ENCODE results near the gene ATRNL1.
"Not testable (repeated sequence)": the region's sequence is repeated elsewhere in the genome, so short reads cannot be mapped to it uniquely, and the experiment has no call there.

Gene ATRNL1

DNA sequence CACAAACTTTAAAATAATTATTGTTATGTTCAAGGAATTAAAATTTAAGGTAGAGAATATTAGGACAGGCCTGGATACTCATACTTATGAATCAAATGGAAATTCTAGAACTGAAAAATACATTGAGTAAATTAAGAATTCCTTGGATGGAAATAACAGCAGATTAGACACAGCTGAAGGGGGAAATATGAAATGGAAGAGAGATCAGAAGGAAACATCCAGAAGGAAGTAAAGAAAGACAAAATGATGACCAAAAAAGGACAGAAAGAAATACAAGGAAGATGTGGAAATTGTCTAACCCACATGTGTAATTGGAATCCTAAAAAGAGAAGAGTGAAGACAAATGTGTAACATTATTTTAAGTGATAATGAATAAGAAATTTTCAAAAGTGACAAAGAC lies 128.9 kb downstream of the ATRNL1 start:
- DNase-seq (ENCODE audit: low read depth in 2 of 2): no peak

DNA sequence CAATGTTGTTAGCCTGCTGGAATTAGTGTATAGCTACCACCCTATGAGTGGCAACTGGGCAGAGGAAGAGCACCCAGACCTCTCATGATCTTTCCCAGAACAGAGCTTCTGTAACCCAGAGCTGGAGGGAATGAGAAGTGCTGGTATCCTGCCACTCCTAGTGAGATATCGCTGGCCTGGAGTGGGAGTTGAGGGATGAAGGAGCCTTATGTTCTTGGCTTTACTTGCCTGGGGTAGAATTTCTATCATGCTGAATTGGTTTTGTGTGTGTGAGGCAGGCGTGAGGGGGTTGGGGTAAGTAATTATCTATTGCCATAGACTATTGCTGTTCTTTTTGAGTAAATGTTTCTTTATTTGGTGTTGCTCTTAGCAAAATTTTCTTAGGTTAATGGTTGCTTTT lies 146.6 kb downstream of the ATRNL1 start:
- DNase-seq (ENCODE audit: low read depth in 2 of 2): no peak

DNA sequence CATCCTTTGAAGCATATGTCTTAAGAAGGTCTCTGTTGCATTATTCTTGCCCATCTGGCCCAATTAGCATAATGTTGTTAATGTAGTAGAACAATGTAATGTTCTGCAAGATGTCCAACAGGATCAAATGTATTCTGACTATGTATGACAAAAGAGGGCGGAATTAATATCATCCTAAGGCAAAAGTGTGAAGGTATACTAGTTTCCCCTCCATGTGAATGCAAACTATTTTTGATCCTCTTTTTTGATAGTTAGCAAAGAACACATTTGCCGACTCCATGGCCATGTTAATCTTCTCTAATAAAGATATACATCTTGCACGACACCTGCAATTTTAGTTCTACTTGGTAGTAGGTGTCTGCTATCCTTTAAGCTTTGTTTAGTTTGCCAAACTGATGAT lies 157.6 kb downstream of the ATRNL1 start:
- DNase-seq (ENCODE audit: low read depth in 2 of 2): no peak

DNA sequence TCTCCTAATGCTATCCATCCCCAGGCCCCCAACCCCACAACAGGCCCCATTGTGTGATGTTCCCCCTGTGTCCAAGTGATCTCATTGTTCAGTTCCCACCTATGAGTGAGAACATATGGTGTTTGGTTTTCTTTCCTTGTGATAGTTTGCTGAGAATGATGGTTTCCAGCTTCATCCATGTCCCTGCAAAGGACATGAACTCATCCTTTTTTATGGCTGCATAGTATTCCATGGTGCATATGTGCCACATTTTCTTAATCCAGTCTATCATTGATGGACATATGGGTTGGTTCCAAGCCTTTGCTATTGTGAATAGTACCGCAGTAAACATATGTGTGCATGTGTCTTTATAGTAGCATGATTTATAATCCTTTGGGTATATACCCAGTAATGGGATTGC lies 160.6 kb downstream of the ATRNL1 start:
- DNase-seq (ENCODE audit: low read depth in 2 of 2): not testable (repeated sequence)

DNA sequence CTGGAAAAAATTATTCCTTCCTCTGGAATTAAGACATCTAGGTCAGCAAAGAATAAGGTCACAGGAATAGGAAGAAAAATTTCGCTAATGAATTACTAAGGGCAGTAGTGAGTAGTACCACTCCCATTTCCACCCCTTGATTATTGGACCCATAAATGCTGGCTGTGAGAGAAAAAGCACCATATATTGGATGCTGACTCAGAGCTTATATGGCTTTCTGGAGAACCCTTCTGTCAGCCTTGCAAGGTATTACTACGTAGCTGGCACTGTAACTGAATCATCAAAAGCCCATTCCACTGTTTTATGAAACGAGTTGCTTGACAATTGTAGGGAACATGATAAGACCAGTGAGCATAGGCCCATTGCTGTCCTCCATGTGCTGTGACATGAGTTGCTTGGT lies 179.3 kb downstream of the ATRNL1 start:
- no peak for DNase-seq (ENCODE audit: low read depth in 2 of 2)

DNA sequence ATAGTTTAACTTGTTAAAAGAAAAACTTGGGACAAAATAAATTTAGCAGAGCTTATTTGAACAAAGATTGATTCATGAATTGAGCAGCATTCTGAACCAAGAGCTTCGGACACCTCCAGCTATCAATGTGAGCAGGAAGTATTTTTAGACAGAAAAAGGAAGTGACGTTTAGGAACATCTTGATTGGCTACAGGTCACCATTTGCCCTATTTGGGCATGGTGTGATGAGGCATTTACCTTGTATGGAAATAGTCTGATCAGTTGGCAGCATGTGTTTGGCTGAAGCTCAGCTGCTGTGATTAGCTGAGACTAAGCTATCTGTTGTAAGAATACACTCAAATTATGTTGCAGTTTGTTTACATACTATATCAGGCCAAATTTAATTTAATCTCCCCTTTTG lies 185.1 kb downstream of the ATRNL1 start:
- no peak for DNase-seq (ENCODE audit: low read depth in 2 of 2)

DNA sequence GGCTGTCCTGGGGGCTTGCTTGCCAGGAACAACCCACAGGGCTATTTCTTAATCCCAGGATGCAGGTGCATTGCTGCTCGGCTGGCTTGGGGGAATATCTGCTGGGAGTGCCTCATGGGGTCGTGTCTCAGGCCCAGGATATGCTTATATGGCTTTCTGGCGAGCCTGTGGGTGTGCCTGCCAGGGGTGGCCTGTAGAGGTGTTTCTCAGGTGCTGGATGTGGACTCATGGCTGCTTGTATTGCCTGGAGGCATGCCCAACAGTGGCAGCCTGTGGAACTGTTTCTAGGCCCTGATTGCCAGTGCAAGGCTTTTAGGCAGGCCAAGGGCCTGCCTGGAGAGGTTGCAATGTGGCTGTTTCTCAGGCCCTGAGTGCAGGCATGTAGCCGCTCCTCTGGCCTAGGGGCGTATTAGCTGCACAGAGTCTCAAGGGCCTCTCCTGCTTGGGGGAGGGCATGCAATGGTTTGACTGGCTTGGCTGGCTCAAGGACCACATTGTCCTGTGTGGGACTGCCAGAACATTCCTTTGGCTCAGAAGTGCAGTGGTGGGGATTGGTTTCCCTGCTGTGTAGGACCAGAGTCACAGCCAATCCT lies 202.1 kb downstream of the ATRNL1 start:
- DNase-seq (ENCODE audit: low read depth in 2 of 2): no peak

DNA sequence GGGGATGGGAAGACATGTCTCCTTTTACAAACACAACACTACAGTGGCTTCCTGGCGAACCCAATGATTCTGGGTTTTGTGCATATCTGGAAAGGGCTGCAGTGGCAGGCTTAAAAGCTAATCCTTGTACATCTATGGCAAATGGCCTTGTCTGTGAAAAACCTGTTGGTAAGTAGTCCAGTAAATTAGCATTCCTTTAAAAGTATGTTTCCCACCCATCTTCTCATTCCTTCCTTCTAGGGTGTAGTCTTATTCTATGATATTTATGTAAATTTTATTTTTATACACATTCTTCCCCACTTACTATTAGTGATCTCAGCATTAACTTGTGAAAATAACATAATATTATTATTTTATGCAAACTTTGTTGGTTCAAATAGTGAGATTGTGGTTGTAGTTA lies 206.9 kb downstream of the ATRNL1 start:
- DNase-seq (ENCODE audit: low read depth in 2 of 2): no peak

DNA sequence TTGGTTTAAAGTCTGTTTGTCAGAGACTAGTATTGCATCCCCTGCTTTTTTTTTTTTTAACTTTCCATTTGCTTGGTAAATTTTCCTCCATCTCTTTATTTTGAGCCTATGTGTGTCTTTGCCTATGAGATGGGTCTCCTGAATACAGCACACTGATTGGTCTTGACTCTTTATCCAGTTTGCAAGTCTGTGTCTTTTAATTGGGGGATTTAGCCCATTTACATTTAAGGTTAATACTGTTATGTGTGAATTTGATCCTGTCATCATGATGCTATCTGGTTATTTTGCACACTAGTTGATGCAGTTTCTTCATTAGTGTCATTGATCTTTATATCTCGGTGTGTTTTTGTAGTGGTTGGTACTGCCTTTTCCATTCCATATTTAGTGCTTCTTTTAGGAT lies 226.5 kb downstream of the ATRNL1 start:
- DNase-seq (ENCODE audit: low read depth in 2 of 2): not testable (repeated sequence)

DNA sequence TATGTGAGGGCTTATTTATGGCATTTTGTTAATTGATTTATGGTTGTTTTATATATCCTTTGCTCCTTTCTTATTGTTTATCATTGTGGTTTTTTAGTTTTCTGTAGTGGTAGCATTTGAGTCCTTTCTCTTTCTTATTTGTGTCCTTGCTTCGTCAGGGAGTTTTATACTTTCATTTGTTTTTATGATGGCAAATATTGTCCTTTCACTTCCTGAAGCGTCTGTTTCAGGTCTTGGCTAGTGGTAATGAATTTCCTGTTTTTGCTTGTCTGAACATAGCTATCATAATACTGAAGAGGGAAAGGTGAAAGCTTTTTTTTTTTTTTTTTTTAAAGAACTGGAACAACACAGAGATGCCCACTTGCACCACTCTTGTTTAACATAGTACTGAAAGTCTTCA lies 228.2 kb downstream of the ATRNL1 start:
- DNase-seq (ENCODE audit: low read depth in 2 of 2): no peak

DNA sequence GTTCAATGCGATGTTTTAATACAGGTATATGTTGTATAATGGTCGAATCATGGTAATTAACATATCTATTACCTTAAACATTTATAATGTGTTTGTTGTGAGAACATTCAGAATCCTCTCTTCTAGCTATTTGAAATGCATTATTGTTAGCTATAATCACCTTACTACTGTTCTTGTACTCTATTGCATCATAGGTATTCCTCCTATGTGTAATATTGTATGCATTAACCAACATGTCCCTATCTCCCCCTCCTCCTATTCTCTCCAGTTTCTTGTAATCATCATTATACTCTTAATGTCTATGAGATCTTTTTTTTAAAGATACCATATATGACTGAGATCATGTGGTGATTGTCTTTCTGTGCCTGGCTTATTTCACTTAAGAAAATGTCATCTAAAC lies 235.2 kb downstream of the ATRNL1 start:
- no peak for DNase-seq (ENCODE audit: low read depth in 2 of 2)

DNA sequence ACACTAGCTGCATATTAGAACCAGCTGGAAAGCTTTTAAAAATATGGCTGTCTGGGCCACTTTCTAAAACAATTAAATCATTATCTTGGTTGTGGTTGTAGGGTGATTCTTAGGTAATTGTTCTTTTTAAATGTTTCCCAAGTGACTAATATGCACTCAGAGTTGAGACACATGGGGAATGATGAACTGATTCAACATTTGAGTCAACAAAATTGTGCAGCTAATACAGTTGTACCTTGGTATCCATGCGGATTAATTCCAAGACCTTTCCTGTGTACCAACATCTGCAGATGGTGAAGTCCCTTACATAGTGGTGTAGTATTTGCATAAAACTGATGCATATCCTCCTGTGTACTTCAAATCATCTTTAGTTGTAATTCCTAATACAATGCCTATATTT lies 242.2 kb downstream of the ATRNL1 start:
- no peak for DNase-seq (ENCODE audit: low read depth in 2 of 2)

DNA sequence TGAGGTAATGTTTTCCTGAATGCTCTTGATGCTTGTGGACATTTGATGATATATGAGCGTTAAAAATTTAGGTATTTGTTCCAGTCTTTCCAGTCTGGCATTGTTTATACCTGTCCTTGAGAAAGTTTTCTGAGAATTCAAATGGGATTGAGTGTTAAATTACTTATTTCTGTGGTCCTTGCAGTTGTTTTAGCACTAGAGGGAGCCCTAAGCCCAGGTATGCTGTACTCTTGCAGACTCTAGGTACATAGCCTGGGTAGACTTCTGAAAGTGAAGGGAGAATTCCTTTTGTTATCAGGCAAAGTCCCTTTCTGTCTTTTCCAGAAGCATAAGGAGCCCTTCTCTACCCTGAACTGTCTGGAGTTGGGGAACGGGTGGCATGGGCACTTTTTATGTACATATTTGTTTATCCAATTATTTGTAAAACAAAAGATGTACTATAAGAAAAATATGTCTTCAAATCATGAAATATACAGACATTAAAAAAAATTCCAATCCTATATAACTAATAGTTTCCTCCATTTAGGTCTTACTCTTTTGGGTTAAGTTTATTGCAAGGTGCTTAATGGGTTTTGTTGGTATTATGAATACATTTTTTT lies 262.1 kb downstream of the ATRNL1 start:
- peak in 1 of 2 donors; percentile 2 for DNase-seq (ENCODE audit: low read depth in 2 of 2)

DNA sequence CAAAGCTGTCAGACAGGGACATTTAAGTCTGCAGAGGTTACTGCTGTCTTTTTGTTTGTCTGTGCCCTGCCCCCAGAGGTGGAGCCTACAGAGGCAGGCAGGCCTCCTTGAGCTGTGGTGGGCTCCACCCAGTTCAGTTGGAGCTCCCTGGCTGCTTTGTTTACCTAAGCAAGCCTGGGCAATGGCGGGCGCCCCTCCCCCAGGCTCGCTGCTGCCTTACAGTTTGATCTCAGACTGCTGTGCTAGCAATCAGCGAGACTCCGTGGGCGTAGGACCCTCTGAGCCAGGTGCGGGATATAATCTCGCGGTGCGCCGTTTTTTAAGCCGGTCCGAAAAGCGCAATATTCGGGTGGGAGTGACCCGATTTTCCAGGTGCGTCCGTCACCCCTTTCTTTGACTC lies 274.8 kb downstream of the ATRNL1 start:
- not testable (repeated sequence) for DNase-seq (ENCODE audit: low read depth in 2 of 2)

DNA sequence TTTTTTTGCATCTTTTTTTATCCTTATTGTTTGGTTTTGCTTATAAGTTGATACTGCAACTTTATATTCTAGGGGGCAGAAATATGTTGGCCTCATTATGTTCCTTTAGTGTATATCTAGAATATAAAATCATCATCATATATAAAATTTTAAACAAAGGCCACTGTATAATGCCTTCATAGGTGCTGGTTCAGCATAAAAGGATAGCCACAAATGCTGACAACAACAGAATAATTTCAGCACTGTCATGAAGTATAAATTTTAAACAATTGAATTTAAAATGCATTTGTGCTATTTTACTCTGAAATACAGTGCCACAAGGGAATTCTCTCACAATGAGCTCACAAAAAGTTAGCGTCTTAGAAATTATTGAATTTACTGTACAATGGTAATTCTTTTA lies 285.9 kb downstream of the ATRNL1 start:
- DNase-seq (ENCODE audit: low read depth in 2 of 2): no peak

DNA sequence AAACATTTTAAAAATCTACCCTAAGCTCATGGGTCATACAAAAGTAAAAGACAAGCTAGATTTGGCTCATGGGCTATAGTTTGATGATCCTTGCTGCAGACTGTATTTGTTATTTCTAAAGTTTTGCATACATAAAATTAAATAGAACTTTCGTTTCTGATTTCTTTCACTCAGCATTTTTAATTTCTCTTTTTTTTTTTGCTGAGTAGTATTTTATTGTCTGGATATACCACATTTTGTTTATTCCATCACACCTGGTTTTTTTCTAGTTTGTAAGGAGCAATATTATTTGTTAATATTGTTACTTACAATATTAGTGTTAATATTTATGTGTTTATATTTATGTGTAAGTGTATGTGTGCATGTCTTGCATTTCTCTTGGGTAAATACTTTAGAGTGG lies 291.5 kb downstream of the ATRNL1 start:
- no peak for DNase-seq (ENCODE audit: low read depth in 2 of 2)

DNA sequence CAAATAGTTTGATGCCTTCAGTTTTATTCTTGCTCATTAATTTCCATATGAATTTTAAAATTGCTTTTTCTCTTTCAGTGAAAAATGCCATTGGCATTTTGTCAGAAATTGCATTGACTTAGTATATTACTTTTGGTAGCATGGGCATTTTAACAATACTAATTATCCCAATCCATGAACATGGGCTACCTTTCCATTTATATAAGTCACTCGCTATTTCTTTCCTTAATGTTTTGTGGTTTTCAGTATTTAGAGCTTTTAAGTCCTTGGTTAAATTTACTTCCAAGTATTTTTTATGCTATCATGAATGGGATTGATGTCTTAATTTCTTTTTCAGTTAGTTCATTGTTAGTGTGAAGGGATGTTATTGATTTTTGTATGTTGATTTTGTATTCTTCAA lies 297.4 kb downstream of the ATRNL1 start:
- DNase-seq (ENCODE audit: low read depth in 2 of 2): no peak

DNA sequence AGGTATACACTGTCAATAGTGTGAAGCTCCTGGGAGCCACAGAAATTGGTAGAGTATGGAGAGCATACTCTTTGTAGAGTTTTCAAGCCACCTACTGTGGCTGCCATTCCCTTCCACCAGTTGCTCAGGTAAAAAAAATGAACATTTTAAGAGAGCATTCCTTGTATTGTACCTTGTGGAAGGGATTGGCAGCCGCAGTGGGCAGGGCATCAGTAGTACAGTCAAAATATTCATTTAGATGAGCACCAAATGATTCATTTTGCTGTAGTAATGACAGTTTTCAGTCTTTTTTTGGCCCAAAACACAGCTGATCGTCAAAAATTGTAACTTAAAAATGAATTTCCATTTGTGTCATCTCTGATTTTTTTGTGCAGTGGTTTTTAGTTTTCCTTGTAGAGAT lies 304.9 kb downstream of the ATRNL1 start:
- no peak for DNase-seq (ENCODE audit: low read depth in 2 of 2)

DNA sequence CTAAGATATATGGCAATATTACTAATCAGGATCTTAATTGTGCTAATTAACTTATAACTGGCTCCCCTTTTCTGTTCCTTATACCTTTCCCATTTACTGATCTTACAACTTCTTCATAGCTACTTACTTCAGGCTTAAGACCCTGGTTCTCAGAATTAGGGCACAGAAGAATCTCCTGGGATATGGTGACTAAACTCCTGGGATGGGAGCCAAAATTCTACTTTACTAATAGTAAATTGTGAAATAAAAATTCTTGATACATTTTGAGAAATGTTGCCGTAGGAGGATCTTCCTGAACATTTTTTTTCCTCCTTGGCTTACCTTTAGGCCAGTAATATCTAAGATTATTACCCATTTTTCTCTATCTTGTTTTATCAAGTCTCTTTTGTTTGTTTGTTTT lies 309.5 kb downstream of the ATRNL1 start:
- DNase-seq (ENCODE audit: low read depth in 2 of 2): no peak

DNA sequence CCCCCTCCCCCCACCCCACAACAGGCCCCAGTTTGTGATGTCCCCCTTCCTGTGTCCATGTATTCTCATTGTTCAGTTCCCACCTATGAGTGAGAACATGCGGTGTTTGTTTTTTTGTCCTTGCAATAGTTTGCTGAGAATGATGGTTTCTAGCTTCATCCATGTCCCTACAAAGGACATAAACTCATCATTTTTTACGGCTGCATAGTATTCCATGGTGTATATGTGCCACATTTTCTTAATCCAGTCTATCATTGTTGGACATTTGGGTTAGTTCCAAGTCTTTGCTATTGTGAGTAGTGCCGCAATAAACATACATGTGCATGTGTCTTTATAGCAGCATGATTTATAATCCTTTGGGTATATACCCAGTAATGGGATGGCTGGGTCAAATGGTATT lies 312.7 kb downstream of the ATRNL1 start:
- not testable (repeated sequence) for DNase-seq (ENCODE audit: low read depth in 2 of 2)

DNA sequence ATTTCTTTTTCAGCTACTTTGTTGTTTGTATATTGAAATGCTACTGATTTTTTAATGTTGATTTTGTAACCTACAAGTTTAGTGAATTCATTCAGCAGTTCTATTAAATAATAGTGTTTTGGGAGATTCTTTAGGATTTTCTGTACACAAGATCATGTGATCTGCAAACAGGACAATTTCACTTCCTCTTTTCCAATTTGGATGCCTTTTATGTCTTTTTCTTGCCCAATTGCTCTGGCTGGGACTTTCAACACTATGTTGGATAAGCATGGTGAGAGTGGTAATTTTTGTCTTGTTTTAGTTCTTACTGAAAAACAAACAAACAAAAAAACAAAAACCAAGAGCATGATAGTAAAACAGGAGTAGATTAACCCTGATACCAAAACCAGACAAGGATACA lies 316.2 kb downstream of the ATRNL1 start:
- no peak for DNase-seq (ENCODE audit: low read depth in 2 of 2)

DNA sequence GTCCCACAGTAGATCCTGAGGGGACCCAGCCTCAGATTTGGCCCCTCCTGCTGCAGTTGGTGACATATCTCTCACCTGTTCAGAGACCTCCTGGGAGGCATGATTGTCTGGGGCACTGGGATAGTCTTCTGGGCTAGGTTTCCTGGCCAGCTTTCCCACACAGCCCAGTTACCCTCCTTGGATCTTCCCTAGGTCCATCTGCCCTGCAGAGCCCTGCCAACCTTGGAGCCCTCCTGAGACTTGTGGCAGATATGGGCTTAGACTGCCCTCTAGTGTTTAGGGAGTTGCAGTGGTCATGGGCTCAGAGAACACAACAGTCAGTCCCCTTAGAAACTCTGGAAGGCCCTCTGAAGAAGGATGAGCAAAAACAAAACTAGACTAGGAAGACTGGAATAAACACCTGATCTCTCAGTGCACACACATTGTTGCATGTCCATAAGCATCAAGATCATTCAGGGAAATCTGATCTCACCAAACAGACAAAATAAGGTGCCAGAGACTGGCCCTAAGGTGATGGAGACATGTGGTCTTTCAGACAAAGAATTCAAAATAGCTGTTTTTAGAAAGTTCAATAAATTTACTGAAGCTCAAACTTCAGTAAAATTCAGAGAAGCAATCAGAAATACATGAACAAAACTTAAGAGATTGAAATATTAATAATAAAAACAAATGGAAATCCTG lies 324.6 kb downstream of the ATRNL1 start:
- no peak for DNase-seq (ENCODE audit: low read depth in 2 of 2)

DNA sequence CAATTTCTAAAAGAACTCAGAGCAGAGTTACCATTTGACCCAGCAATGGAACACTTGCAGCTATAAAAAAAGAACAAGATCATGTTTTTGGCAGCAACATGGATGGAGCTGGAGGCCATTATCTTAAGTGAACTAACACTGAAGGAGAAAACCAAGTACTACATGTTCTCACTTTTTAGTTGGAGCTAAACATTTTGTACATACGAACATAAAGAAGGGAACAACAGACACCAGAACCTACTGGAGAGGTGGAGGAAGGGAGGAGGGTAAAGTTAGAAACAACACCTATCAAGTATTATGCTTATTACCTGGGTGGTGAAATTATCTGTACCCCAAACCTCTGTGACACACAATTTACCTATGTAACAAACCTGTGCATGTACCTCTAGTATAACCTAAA lies 329.5 kb downstream of the ATRNL1 start:
- DNase-seq (ENCODE audit: low read depth in 2 of 2): no peak

DNA sequence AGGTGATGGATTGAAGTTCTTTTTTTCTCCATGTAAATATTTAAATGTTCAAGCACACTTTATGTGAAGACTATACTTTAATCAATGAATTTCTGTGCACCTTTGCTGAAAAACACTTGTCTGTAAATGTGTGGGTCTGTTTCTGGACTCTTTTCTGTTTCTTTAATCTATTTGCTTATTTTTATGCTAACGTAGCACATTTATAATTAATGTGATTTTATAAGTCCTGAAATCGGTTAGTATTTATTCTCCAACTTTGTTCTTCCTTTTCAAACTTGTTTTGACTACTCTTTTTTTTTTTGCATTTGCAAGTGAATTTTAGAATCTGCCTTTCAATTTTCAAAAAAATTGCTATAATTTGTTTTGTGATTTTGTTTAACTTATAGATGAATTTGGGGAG lies 334.4 kb downstream of the ATRNL1 start:
- DNase-seq (ENCODE audit: low read depth in 2 of 2): no peak

Data from stimulated activated CD4-positive, alpha-beta T cell treated with anti-CD3 and anti-CD28 coated beads, Interleukin-4, amount 100 ng/mL, for 48 hours (primary cell).